HG03571 (cell line): ENCODE measurements around the gene RANBP3.

Experiments
- ATAC-seq: cut with Tn5 transposase; IDR thresholded peaks from one replicate; pipeline ENCODE4 v1.9.1; 2021; ENCODE audit not compliant: unreplicated experiment

Gene RANBP3

DNA sequence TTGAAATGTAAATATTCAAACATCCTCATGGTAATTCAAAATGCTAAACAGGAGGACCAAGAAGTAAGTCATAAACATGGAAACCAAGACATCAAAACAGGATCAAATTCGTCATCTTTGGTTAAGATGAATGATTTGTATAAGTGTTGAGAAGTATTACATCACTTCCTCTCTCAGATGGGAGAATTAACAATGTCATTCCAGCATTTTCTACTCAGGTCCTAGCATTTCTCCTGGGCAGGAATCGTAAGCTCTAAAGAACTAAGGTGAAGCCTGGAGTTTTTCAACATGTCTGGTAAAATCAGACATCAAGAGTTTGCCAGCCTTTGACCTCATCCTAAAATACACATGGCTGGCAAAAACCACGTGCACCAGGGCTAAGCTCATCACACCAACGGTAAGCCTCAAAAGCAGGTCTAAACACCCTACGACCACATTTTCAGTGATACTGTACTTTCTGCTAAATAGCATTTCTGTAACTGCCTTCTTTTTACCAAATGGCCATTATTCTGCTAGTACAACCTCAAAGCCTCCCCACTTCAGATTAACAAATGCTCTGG is 24.8 kb downstream of the RANBP3 start:
- no peak for ATAC-seq

DNA sequence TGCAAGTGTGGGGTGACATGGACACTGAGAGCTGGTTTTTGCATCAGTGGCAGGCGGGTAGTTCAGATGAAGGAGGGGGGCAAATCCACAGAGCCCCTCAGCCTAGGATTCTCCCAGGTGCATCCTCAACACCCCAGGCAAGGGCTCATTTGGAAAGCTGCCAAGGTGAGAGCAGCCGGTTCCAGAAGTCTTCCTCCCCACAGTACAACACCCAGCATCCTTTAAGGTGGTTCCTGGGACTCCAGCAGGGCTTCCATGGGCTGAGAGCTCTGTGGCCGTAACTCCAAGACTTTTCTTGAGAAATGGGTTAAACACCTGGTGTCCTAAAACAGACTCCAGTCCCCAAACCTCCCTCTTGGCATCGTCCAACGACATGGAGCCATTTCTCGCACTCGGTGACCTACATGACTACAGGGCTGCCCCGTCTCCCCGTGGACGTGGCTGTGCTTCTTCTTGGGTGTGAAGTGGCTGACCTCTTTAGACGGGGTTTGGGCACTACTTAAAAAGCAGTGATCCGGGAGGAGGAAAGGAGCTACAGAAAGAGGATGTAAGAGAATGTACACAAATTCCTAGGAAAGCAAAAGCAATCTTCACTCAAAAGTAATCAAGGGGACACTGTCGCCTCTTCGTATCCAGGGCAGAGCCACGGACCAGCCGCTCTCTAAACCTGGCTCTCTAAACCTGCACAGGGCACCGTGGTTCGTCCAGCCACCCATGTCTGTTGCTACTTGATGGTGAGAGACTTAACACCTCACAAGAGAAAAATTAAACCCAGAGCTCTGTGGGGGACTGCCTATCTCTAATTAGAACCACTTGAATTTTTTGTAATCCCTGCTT is 25.5 kb downstream of the RANBP3 start:
- no peak for ATAC-seq

DNA sequence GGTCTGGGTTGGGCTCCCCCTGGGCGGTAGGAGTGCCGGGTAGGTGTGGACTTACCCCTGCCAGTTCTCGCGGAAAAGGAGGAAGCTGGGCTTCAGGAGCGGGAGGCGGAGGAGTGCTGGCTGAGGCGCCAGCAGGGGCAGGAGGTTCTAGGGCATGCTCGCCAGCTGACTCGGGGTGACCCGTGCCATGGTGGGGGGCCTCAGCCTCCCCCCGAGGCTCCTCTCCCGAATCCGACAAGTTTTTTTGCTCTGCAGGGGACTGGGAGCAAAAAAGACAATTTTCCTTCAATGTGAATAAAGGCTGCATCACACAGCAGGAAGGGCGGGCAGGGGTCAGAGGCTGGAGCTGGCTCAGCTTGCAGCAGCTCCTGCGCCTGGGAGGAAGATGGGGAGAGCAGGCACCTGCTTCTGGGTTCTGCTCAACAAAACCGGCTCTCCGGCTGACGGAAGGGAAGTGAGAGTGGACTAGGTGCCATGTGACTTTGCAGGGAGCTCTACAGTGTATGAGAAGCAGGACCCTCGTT is 26.5 kb downstream of the RANBP3 start:
- no peak for ATAC-seq

DNA sequence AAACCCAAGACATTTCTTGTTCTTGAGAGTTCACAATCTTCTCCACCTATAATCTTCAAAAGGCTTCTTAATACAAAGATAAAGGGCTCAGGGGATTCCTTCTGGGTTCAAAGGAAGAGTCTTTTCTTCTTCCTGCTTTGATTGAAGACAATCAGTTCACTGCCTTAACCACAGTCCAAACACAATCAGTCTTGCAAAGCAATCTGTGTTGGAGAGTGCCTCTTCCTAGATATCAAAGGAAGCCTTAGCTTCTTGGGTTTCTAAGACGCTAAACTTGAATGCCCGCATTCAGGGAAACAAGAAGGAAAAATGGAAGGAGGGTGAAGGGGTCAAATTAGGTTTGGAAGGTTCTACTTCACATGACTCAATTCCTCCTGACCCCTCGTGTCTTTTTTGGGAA is 27.2 kb downstream of the RANBP3 start:
- ATAC-seq, result no peak

DNA sequence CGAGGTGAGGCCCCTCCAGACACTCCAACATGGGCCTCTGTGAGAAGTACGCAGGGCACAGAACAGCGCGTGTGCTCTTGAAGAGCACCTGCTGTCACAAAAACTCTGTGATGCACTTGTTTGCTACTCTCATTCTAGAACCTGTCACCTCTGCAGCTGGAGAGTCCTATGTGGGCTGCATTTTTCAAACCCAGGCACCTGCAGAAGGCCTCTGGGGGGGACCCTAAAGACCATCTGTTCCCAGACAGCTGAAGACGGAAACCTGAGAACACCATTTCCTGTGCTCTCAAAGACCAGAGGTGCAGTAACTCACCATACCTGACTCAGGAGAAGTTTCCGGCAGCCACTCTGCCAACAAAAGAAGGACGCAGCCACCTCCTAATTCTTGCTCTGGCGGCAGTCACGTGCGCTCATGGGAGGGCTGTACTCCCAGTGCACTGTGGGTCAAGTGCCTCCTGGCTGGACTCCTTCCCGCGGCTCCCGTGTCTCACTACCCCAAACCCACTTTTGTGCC is 28.1 kb downstream of the RANBP3 start:
- ATAC-seq, result no peak

DNA sequence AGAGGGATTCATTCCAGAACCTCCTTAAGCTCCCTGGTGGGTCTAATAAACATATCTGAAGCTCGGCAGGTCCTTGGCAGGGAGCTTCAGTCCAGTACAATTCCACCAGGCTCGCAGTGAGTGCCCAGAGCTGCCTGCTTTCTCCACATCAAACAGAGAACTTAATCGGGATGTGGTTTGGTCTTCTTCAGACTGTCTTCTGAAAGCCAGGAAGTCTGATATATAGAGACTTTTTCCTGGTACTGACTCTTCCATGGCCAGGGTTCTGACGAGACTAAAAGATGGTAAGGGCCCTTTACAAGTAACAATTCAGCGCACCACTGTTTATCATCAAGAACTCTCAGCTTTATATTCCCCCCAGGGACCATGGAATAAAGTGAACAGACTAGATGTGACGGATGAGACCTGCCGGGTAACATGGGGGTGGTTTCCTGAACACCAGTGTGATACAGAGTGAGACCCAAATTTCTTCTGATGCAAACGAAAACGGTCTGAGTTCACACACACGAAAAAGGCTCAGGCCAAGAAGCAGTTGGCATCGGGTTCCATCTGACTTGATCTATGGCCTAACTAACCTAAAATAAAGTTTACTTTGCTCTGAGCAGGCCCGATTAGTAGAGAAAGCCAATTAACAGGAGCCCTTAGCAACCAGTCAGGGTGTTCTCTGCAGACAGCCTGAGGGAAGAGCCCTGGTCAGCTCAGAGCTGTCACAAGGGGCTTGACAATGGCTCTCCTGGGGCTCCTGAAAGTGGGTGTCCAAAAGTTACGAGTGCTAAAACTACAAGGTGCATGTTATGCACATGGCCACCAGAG is 29.0 kb downstream of the RANBP3 start:
- no peak for ATAC-seq

DNA sequence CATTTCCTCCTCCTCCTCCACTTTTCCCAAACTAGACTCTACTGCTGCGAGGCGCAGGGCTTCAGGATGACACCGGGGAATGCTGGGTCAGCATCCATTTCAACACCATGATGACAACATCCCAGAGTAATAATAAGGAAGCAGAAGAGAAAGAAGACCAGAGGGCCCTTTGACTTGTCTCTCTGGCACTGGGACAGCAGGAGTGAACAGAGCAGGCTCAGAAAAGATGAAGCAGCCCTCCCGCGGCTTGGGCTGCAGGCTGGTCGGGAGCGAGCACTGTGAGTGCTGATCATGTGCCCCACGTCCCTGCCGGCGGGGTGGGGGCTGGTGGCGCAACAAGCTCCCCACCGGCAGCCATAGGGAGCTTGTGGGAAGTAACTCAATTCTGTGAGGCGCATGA is 30.5 kb downstream of the RANBP3 start:
- ATAC-seq, result no peak

DNA sequence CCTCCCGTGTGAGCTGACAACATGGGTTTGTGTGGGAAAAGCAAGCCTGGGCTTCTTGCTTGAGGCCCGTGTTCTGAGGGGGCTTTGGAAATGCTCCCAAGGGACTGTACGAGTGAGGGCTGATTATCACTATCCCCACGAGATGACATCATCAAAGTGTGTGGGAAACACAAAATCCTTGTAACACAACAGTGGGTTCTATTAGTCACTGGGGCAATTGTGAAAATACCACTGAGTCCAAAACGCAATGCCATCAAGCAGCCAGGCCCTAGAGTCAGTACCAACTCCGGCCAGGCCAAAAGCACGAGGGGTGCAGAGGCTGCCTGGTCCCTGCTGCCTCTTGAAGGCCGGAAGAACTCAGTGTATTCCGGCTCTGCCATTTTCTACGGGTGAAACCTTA is 34.3 kb downstream of the RANBP3 start:
- ATAC-seq, result no peak

DNA sequence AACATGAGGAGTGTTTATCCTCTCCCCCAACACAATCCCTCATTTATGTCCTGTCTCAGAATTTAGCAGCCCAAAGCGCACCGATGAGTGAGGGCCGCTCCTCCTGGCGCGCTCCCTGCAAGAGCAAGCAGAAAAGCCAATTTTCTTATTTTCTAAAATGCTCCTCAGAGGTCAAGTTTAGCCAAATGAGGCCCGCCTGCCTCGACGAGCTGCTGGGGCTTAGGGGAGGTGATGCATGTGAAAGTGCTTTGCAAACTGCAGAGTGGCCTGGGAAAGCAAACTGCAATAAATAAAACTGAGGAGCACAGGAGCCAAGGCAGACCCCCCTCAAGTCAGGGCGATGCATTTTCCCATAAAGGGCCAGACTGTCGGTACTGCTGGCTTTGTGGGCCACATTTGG is 34.9 kb downstream of the RANBP3 start:
- no peak for ATAC-seq

DNA sequence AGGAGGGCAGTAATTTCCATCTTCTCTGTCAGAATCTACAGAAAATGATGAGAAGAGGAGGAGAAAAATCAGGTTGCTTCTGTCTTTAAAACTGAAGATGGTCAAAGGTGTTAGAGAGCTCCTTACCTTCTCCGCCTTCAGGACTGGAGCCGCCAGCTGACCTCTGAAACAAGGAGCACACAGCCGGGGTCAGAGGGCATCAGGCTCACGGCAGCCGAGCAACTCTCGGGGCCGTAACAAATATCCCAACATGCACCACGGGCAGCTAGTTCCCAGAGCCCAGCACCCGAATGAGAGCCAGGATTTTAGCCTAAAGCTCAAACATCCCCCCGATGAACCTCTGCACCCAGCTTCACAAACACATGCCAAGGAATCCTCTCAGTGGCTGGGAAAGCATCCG is 36.3 kb downstream of the RANBP3 start:
- ATAC-seq, result no peak

DNA sequence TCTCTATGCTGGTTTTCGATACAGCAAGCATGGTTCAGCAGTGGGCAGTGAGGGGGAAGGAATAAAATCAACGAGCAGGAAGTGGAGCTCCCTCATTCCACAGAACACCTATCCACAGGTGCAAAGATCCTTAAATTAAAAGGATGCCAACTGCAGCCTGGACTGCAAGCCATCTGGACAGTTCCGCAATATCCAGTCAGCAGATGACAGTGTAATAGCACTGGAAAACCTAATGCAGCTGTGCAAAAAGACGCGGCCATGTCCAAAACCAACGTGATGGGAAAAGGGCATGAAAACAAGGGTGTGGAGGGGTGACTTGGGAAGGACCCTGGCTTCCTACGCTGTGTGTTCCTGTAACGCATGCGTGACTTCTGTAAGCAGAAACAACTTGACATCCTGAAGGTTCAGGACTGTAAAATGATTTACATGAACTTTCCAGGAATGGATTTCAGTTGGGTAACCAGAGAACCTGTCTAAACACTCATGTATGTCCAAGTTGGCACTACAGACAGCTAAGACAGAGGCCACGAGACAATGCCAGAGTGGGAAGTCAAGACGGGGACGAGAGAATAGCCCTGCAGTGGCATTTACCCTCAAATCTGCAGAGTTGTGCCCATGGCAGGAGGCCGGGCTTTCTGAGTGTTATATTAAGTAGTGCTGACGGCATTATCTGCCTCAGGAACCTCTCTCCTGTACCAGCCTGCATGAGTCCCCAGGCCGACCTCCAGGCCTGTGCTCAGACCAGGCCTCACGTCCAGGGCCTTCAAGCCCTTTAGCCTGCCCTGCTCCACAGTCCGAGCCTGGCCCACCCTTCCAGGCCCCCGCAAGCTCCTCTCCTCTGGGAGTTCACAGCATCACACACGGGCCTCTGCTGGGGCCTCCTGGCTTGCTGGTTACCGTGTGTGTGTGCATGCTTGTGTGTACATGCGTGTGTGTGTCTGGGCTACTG is 37.4 kb downstream of the RANBP3 start:
- ATAC-seq, result no peak

DNA sequence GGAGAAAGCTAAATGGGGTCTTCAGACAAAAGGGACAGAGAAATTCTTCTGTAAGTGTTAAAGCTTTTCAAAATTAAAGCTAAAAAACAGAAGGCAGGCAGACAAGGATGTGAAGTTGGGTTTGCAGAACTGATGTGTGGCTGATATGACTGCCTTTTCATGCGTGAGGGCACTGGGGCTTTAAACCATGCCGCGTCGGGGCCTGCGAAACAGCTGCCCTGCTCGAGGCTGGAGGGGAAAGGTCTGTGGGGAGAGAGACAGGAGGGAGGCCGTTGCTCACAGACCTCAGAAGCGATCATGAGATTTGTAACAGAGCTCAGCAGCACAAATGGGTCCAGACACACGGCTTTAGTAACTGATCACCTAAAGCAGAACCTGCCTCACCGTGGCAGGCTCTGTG is 40.4 kb downstream of the RANBP3 start:
- no peak for ATAC-seq

DNA sequence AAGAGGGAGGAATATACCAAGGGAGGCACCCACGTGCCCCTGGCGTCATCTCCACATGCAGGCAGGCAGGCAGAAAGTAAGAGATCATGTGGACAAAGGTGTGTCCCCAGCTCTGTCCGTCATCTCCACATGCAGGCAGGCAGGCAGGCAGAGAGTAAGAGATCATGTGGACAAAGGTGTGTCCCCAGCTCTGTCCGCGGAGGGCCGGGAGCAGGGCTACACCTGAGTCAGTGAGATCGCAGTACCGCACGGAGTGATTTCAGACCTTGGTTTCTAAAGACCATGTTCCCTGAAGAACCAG is 41.7 kb downstream of the RANBP3 start:
- ATAC-seq, result no peak

DNA sequence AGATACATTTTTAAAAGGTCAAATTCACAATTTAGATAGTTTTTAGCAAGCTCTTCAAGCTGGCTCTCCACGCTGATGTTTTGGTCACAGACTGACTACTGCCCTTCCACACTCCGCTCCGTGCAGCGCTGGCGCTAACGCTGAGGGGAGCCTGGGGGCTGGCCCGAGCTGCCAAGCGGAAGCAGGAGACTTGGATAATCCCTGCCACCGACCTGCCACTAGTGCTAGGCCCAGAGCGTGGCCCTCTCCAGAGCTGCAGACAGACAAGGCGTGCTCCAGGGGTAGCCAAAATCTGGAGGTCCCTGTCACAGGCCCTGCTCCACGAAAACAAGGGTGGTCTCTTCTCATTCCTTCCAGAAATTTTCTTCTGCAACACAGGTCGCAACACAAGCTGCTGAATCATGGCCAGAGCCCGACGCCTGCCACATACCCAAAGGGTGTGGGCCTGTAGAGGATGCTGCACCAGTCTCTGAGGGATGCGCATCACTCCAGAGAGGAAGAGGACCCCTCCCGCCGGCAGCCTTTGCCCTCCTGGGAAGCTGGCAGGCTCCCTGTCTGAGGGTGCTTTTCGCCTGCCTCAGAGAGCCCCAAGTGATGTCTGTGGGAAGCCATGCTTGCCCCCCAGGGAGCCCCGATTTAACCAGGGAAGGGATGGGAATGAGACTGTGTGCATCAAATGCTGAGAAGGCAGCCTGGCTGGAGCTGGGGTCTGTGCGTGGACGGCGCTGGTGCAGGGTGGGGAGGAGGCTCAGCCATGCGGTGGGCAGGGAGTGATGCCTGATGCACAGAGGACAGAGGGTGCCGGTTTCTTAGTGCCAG is 42.3 kb downstream of the RANBP3 start:
- ATAC-seq, result no peak

DNA sequence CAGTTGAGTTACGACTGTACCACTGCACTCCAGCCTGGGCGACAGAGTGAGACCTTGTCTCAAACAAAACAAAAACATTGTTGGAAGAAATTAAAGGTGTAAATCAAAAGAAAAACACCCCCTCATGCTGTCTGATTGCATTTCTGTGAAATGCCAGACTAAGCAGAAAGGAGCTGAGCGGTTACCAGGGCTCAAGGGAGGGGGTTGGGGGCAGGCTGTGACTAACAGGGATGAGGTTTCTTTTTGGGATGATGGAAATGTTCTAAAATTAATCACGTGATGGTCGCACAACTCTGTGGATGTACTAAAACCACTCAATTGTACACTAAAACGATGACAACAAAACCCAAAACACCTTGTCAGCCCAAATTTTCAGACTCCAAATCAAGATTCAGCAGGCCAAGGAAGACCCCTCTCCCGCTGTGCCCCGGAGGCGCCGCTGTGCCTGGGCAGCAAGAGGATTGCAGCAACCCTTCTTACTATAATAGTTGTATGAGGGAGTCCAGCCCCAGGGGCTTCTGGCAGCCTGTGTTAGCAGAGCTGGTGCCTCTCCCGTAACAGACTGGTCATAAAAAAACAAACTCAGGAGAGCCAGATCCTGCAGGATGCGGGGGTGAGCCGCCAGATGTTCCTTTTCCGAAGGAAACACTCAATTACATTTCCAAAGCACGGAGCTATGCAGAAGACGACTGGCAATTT is 43.0 kb downstream of the RANBP3 start:
- ATAC-seq, result no peak

DNA sequence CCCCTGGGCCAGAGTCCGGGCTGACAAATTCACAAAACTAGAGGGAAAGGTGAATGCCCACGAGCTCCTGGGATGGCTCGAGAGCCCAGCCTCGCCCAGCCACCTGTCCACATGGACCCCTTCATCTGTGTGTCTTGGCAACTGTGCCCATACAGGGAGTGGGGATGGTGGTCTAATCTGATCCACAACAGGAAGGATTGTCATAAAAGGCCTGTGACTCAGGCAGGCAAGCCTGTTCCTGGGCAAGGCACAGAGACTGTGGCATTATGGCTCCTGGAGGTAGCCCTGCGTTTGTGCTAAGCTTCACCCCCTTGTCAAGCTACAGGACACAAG is 43.9 kb downstream of the RANBP3 start:
- no peak for ATAC-seq

DNA sequence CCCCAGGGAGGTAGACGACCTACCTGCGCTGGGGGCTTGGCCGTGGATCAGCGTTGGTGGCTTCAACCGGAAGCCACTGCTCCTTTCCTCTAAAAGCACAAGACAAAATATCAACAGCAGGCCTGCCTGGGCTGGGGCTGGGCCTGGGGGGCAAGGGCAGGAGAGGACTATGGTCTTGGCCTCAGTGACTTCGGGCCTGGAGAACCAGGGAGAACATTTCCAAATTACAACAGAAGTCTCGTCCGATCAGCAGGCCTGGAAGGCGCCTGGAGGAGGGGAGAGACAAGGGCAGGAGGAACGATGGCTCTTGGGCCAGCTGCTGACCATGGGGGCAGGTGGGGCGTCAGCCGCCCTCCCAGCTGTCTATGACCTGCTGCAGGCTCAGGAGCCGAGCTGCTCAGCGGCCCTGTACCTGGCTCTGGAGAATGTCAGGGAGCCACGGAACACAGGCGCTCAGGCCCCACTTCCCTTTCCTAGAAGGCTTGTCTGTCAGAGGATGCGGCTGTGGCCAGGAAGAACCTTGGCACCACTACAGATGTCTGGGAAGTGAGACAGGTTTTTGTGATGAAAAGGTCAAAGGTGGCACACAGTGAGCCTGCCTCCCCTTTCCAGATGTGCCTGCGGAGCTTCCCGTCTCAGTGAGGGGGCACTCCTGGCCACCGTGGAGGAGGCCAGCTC is 44.4 kb downstream of the RANBP3 start:
- ATAC-seq, result no peak

DNA sequence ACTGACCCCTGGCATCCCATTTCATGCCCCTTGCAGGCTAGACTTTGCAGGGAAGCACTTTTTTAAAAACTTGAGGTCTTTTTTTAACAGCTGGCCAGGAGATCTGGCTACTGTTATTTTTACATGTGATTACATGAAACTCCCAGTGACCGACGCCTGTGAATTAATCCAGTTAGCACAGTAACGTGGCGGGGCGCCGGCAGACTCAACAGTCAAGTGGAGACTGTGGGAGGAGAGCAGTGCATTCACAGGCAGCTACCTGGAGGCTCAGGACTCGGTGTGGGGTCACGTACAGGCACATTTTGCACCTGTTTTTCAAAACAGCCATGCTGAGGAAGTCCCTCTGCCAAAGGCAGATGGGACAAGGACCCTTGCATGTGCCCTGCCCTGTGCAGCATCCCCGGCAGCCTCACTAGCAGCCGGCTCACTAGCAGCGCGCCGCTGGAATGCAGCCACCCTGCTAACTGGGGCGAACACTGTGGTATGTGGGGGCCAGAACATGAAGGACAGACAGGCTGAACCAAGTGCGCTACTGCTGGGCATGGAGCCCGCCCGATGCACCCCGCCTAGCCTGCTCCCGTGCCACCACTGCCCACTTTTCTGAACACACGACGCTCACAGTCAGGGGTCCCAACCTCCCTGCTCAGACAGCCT is 45.2 kb downstream of the RANBP3 start:
- no peak for ATAC-seq
